ENCODE results near the gene MAPK1. TPM values are rescaled to one million over a fixed set of nuclear protein-coding genes. Genes with fewer than 3 reads are reported as not detected.

Gene MAPK1
- total and polyA plus RNA-seq, 4 donors: 16.3 to 154 (median 54.3) TPM

DNA sequence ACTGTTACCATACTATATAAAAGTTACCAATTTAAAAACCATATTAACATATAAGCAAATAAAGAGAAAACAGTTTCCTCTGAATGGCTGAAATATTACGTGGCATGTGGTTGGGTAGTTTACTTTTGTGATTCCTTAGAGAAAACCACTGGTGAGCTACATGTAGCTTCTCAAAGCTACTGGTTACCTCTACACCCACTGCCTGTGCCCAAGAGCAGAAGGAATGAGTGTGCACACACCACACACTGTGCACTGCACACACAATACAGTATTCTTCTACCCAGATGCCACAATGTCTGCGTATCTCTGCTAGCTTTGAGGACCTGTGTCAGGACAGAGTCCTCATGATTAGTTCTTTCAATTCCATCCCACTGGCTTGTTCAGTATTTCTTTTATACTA is 106.4 kb downstream of the MAPK1 start:
- peaks cover 3 to 40% (median 24%) of the 10 kb centered on the region in 4 donors for H3K36me3 ChIP-seq (ENCODE audit: control insufficient read depth in 4 of 4, insufficient read depth in 4 of 4, low read length in 4 of 4)
- ATAC-seq (ENCODE audit: insufficient read depth, low FRiP score): no peak

DNA sequence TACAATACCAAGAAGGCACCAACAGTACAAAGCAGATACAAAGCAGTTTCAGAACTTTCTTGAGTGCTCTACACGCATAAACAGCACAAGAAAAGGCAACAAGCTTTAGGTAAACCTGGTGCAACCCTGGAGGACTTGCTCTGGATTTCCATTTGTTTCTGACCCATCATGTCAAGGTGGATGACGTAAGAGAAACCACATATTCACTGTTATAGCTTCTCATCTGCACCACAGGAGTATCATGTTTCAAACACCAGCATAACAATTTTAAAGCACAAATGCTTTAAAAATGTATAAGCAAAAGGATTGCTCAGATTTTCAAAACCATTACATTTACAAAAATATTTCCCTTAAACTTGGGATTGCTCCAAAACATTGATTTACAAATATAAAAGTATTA is 106.8 kb downstream of the MAPK1 start:
- H3K36me3 ChIP-seq (ENCODE audit: control insufficient read depth in 4 of 4, insufficient read depth in 4 of 4, low read length in 4 of 4): peaks cover 3 to 37% (median 24%) of the 10 kb centered on the region in 4 donors
- ATAC-seq (ENCODE audit: insufficient read depth, low FRiP score) (no peak), DNase-seq (no peak)
- no peak overlapping the region for H3K4me3 ChIP-seq
- H3K27ac ChIP-seq (ENCODE audit: low read depth in 1 of 2, low read length in 1 of 2): no peak overlapping the region
- no peak overlapping the region for H3K9ac ChIP-seq (ENCODE audit: insufficient read depth in 1 of 2, low read length in 2 of 2)
- TF ChIP-seq, protein P1, sequence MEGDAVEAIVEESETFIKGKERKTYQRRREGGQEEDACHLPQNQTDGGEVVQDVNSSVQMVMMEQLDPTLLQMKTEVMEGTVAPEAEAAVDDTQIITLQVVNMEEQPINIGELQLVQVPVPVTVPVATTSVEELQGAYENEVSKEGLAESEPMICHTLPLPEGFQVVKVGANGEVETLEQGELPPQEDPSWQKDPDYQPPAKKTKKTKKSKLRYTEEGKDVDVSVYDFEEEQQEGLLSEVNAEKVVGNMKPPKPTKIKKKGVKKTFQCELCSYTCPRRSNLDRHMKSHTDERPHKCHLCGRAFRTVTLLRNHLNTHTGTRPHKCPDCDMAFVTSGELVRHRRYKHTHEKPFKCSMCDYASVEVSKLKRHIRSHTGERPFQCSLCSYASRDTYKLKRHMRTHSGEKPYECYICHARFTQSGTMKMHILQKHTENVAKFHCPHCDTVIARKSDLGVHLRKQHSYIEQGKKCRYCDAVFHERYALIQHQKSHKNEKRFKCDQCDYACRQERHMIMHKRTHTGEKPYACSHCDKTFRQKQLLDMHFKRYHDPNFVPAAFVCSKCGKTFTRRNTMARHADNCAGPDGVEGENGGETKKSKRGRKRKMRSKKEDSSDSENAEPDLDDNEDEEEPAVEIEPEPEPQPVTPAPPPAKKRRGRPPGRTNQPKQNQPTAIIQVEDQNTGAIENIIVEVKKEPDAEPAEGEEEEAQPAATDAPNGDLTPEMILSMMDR (IDR thresholded peaks at IDR 0.05; ENCODE audit: control extremely low read depth, extremely low read depth): no peak
- no peaks in the 10 kb centered on the region for H3K9me3 ChIP-seq (ENCODE audit: control insufficient read depth in 4 of 4, insufficient read depth in 3 of 4, low read length in 3 of 4)
- WGBS, 2 donors: 82 to 85% methylated on average over 2 of the region's 2 CpGs
- H3K27me3 ChIP-seq (ENCODE audit: control insufficient read depth in 3 of 3, insufficient read depth in 3 of 3, low read length in 2 of 3): no peaks in the 10 kb centered on the region
- peaks cover 0 to 44% (median 12%) of the 10 kb centered on the region in 5 donors for H3K4me1 ChIP-seq (ENCODE audit: control insufficient read depth in 5 of 5, insufficient read depth in 5 of 5, low read length in 5 of 5)

More for the DNA sequence above, 106.4 kb downstream of the MAPK1 start:
- DNase-seq: no peak
- WGBS, 2 donors: 90 to 93% methylated on average over 2 of the region's 2 CpGs
- Histone ChIP-seq H3K4me1 (ENCODE audit: control insufficient read depth in 5 of 5, insufficient read depth in 5 of 5, low read length in 5 of 5) (peaks cover 0 to 39% (median 8%) of the 10 kb centered on the region in 5 donors), H3K9ac (ENCODE audit: insufficient read depth in 1 of 2, low read length in 2 of 2) (no peak overlapping the region), H3K4me3 (no peak overlapping the region), H3K27me3 (ENCODE audit: control insufficient read depth in 3 of 3, insufficient read depth in 3 of 3, low read length in 2 of 3) (no peaks in the 10 kb centered on the region), H3K9me3 (ENCODE audit: control insufficient read depth in 4 of 4, insufficient read depth in 3 of 4, low read length in 3 of 4) (no peaks in the 10 kb centered on the region), H3K27ac (ENCODE audit: low read depth in 1 of 2, low read length in 1 of 2) (no peak overlapping the region)
- TF ChIP-seq, protein P1 (IDR thresholded peaks at IDR 0.05; ENCODE audit: control extremely low read depth, extremely low read depth): no peak

DNA sequence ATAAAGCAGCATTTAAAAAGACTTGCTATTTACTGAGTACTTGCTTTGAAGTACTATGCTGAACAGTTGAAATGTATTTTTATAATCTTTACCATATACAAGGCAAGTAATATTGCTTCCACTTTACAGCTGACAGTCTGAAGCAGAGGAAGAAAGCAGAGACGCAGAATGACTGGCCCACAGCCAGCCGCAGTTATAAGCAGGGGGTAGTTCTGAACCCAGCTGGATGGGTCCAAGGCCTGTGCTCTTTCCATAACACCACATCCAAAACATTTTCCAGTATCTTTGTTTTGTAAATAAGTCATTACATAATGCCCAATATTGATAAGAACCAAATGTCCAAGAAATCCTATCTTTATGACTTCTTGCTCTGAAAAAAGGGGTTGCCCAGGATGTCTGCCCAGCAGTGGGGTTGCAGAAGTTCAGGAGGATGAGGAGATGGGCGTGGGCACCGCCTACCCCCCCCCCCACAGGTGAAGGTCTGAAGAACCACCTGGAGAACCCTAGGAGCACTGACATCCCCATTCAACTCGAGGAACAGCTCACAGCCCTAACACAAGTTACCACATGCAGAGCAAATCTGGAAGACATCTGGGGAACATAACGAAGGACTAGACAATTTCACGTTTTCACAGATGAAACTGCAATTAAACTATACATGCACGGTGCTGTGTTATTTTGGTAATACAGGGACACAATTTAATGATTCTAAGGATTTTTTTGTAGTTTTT is 107.6 kb downstream of the MAPK1 start:
- Histone ChIP-seq H3K27ac (ENCODE audit: low read depth in 1 of 2, low read length in 1 of 2) (no peak overlapping the region), H3K9ac (ENCODE audit: insufficient read depth in 1 of 2, low read length in 2 of 2) (no peak overlapping the region), H3K9me3 (ENCODE audit: control insufficient read depth in 4 of 4, insufficient read depth in 3 of 4, low read length in 3 of 4) (no peaks in the 10 kb centered on the region), H3K4me3 (no peak overlapping the region), H3K36me3 (ENCODE audit: control insufficient read depth in 4 of 4, insufficient read depth in 4 of 4, low read length in 4 of 4) (peaks cover 3 to 32% (median 20%) of the 10 kb centered on the region in 4 donors), H3K4me1 (ENCODE audit: control insufficient read depth in 5 of 5, insufficient read depth in 5 of 5, low read length in 5 of 5) (peaks cover 0 to 52% (median 20%) of the 10 kb centered on the region in 5 donors), H3K27me3 (ENCODE audit: control insufficient read depth in 3 of 3, insufficient read depth in 3 of 3, low read length in 2 of 3) (no peaks in the 10 kb centered on the region)
- TF ChIP-seq, protein P1 (IDR thresholded peaks at IDR 0.05; ENCODE audit: control extremely low read depth, extremely low read depth): no peak
- DNase-seq: peak; percentile 91 to 98 (median 96)
- WGBS, 2 donors: 77 to 89% methylated on average over 8 of the region's 8 CpGs
- no peak for ATAC-seq (ENCODE audit: insufficient read depth, low FRiP score)

Data from lung (tissue), 12 donors.